Measurements from ENCODE around the gene EXOC6B. TPM values are rescaled to one million over a fixed set of nuclear protein-coding genes. Genes with fewer than 3 reads are reported as not detected.
A peak's percentile ranks its signal among the peaks of the same experiment; 100 is the strongest.

EXOC6B gene
- total RNA-seq, 1 experiment from 2014 or later: 40.1 TPM

DNA sequence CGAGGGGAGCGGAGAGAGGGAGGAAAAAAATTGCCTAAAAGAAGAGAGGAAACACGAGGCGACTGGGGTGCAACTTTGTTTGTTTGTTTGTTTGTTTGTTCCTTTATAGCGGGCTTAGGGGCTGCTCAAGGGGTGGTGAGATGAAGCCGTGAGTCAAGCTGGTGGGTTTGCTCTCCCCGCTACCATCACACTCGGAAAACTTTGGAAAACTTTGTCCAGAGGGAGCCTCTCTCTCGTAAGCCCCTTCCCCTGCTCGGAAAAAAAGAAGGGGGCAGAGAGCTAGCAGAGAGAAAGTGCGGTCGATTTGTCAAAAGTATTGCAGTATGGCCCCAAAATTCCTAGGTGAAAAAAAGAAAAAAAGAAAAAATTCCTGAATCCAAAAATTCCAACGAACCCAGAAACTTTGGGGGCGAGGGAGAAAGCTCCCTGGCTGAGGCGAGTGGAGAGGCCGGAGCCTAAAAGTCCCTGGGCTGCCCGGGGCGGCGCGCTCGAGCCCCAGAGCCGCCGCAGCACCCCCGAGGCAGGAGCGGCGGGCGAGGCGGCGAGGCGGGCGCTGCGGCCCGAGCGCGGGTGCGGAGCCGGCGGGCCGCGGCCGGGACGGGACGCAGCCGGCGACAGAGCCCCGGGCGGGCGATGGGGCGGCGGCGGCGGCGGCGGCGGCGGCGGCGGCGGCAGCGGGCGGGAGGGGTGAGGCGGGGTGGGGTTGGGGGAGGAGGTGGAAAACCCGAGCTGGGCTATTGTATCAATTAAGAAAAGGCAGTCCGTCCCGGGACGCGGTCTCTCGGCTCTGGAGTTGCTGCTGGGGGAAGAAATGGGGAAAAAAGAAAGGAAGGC lies 677.6 kb downstream of the EXOC6B start:
- Histone ChIP-seq H3K79me2 (ENCODE audit: insufficient read depth, low read length) (no peaks in the 10 kb centered on the region), H3K4me2 (ENCODE audit: insufficient read depth, insufficient read length, low read length) (peak overlapping the region; percentile 87), H4K5ac (ENCODE audit: insufficient read length, low read depth, low read length) (no peak overlapping the region), H2BK12ac (ENCODE audit: insufficient read length, low read depth, low read length) (no peak overlapping the region), H3K4ac (ENCODE audit: low read depth, low read length) (no peak overlapping the region), H3K18ac (ENCODE audit: insufficient read length, low read depth, low read length) (no peak overlapping the region), H3K9me3 (ENCODE audit: control insufficient read depth, low read depth, low read length) (no peaks in the 10 kb centered on the region), H4K20me1 (ENCODE audit: control insufficient read depth, insufficient read depth, insufficient read length) (peaks cover 5% of the 10 kb centered on the region), H2BK15ac (ENCODE audit: low read depth, low read length) (no peak overlapping the region), H4K91ac (ENCODE audit: insufficient read length, low read depth, low read length) (no peak overlapping the region), H3T11ph (ENCODE audit: low read length) (no peak overlapping the region), H3K9ac (ENCODE audit: extremely low read depth, insufficient read length, low read length) (no peak overlapping the region), H2BK20ac (ENCODE audit: low read depth, low read length, poor library complexity, severe bottlenecking) (no peak overlapping the region), H3K14ac (ENCODE audit: insufficient read depth, low read length) (no peak overlapping the region), H3K23me2 (ENCODE audit: insufficient read length, low read depth, low read length, poor library complexity, severe bottlenecking) (peaks cover 34% of the 10 kb centered on the region), H3K27ac (ENCODE audit: insufficient read length, low read depth, low read length) (no peak overlapping the region), H2AFZ (ENCODE audit: low read length) (no peak overlapping the region), H3K56ac (ENCODE audit: insufficient read length, low read depth, low read length) (no peak overlapping the region), H2AK5ac (ENCODE audit: insufficient read length, low read length) (no peak overlapping the region), H3K79me1 (ENCODE audit: insufficient read depth, low read depth, low read length, poor library complexity, severe bottlenecking) (no peaks in the 10 kb centered on the region), H3K23ac (ENCODE audit: insufficient read length, low read depth, low read length) (no peak overlapping the region), H3K27me3 (ENCODE audit: insufficient read depth, low read length) (peaks cover 62% of the 10 kb centered on the region), H4K8ac (replicated peaks; ENCODE audit: insufficient read length, low read depth, low read length) (no peak overlapping the region), H3K4me1 (ENCODE audit: insufficient read depth, low read length) (no peaks in the 10 kb centered on the region; the same call in 1 of the 2 replicates), H2BK5ac (ENCODE audit: insufficient read length, low read length) (no peak overlapping the region), H2BK120ac (ENCODE audit: low read depth, low read length, poor library complexity, severe bottlenecking) (no peak overlapping the region)
- Mint-ChIP-seq H3K27ac (no peak overlapping the region), H3K9me3 (peaks cover 0 to 8% of the 10 kb centered on the region in 2 experiments; a peak in 3 of 5 replicates), H3K36me3 (ENCODE audit: insufficient read depth in 1 of 3, low read depth in 3 of 3) (no peaks in the 10 kb centered on the region; a peak in 1 of 7 replicates), H3K27me3 (ENCODE audit: low read depth) (peaks cover 94% of the 10 kb centered on the region), H3K4me1 (peaks cover 29 to 45% of the 10 kb centered on the region in 2 experiments), H3K4me3 (peak overlapping the region; percentile 64 to 89)
- TF ChIP-seq, protein P1, sequence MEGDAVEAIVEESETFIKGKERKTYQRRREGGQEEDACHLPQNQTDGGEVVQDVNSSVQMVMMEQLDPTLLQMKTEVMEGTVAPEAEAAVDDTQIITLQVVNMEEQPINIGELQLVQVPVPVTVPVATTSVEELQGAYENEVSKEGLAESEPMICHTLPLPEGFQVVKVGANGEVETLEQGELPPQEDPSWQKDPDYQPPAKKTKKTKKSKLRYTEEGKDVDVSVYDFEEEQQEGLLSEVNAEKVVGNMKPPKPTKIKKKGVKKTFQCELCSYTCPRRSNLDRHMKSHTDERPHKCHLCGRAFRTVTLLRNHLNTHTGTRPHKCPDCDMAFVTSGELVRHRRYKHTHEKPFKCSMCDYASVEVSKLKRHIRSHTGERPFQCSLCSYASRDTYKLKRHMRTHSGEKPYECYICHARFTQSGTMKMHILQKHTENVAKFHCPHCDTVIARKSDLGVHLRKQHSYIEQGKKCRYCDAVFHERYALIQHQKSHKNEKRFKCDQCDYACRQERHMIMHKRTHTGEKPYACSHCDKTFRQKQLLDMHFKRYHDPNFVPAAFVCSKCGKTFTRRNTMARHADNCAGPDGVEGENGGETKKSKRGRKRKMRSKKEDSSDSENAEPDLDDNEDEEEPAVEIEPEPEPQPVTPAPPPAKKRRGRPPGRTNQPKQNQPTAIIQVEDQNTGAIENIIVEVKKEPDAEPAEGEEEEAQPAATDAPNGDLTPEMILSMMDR (conservative IDR thresholded peaks at IDR 0.05): no peak
- WGBS (ENCODE audit: extremely low coverage, insufficient read length, low lambda C conversion rate): no CpG with 5 or more reads among the region's 68 CpGs
- peak; percentile 39 for DNase-seq
